AG04449 (cell line): ENCODE data around the gene EIF4G3.
"Not testable (repeated sequence)": the region's sequence is repeated elsewhere in the genome, so short reads cannot be mapped to it uniquely, and the experiment has no call there.

ENCODE experiments used
- CTCF ChIA-PET: fragments of 350-600 bp; formaldehyde crosslinking; extraction: SDS; loops from one replicate; lab custom pipeline; 2021; ENCODE audit warnings: antibody characterized with exemption; lab: Yijun Ruan, JAX
- POLR2A ChIA-PET: fragments of 400-600, 350-600 bp; formaldehyde crosslinking; extraction: SDS; loops from one replicate; lab custom pipeline; 2020; ENCODE audit warnings: antibody characterized with exemption, inconsistent platforms; lab: Yijun Ruan, JAX
- DNase-seq: peaks from one replicate; pipeline ENCODE4 v3.0.0-alpha.2; 2010; ENCODE audit warnings: low read depth, low spot score
- H3K4me3 ChIP-seq: 2 replicates; pipeline ENCODE4 v1.5.1; 2011; ENCODE audit warnings: low read depth, mild to moderate bottlenecking, control low read depth, low read length
- CTCF ChIP-seq: IDR thresholded peaks from one replicate; pipeline ENCODE4 v1.5.1; 2011; ENCODE audit warnings: mild to moderate bottlenecking, moderate library complexity, low read length, control low read depth, inconsistent platforms; ENCODE audit not compliant: insufficient read depth; ENCODE audit errors: missing control alignments

Gene EIF4G3

GRCh38 chr1:21189421-21189820, 12.7 kb upstream of the EIF4G3 start:
- H3K4me3 ChIP-seq: no peak overlapping the region
- ChIA-PET POLR2A (no interaction called here), CTCF (interaction anchor here (0.5 to 1.8 kb wide), 5 partner anchors 8 to 496 kb away, joined by 3 to 6 read pairs (median 3); no protein-coding TSS in a partner anchor)
- no peak for DNase-seq
- no peak for TF ChIP-seq CTCF

GRCh38 chr1:21188235-21188634, 11.5 kb upstream of the EIF4G3 start:
- CTCF ChIA-PET: interaction anchor here (1.0 to 1.5 kb wide), 2 partner anchors 200 to 491 kb away, joined by 3 to 4 read pairs; no protein-coding TSS in a partner anchor
- POLR2A ChIA-PET: no interaction called here
- H3K4me3 ChIP-seq: no peak overlapping the region
- no peak for DNase-seq
- no peak for TF ChIP-seq CTCF

- TF ChIP-seq CTCF: no peak
- CTCF ChIA-PET: interaction anchor here (1.0 to 3.4 kb wide), 4 partner anchors 8 to 488 kb away, joined by 3 to 22 read pairs (median 5); no protein-coding TSS in a partner anchor
- H3K4me3 ChIP-seq: no peak overlapping the region
- DNase-seq: no peak
- POLR2A ChIA-PET: no interaction called here
Observed at GRCh38 chr1:21185221-21185731, 8.6 kb upstream of the EIF4G3 start.

- CTCF ChIA-PET: interaction anchor here (0.9 to 3.4 kb wide), 5 partner anchors 9 to 487 kb away, joined by 3 to 22 read pairs (median 6); no protein-coding TSS in a partner anchor
- TF ChIP-seq CTCF: no peak
- no peak overlapping the region for H3K4me3 ChIP-seq
- no peak for DNase-seq
- POLR2A ChIA-PET: no interaction called here
Observed at GRCh38 chr1:21184276-21184675, 7.6 kb upstream of the EIF4G3 start.

GRCh38 chr1:21182181-21182731, 5.6 kb upstream of the EIF4G3 start:
- ChIA-PET CTCF (interaction anchor here (0.6 to 1.5 kb wide), 5 partner anchors 10 to 486 kb away, joined by 3 to 5 read pairs (median 4); no protein-coding TSS in a partner anchor), POLR2A (interaction anchor here (0.5 to 0.6 kb wide), 2 partner anchors 8 to 22 kb away, joined by 3 to 5 read pairs; no protein-coding TSS in a partner anchor)
- no peak for DNase-seq
- H3K4me3 ChIP-seq: no peak overlapping the region
- TF ChIP-seq CTCF: no peak

- DNase-seq, H3K4me3 ChIP-seq, POLR2A ChIA-PET: not testable (repeated sequence)
- CTCF ChIA-PET: interaction anchor here (1.3 to 3.4 kb wide), 2 partner anchors 17 to 481 kb away, joined by 5 to 12 read pairs; no protein-coding TSS in a partner anchor
Observed at GRCh38 chr1:21178271-21178670, 1.6 kb upstream of the EIF4G3 start.
